HFFc6 (cell line): ENCODE measurements around the gene PIMREG. TPM values are rescaled to one million over a fixed set of nuclear protein-coding genes. Genes with fewer than 3 reads are reported as not detected.
A peak's percentile ranks its signal among the peaks of the same experiment; 100 is the strongest.

Experiments
- DNase-seq: peaks from one replicate; pipeline ENCODE4 v3.0.0-alpha.2; 2018
- H3K27ac Mint-ChIP-seq: 2 replicates; pipeline ENCODE4 v1.8.0; 2020; ENCODE audit warnings: mild to moderate bottlenecking, mixed read lengths
- H3K27me3 Mint-ChIP-seq: 2 replicates; pipeline ENCODE4 v1.8.0; 2021; ENCODE audit warnings: mild to moderate bottlenecking, moderate library complexity, mixed read lengths; ENCODE audit not compliant: insufficient read depth
- H3K36me3 Mint-ChIP-seq: 2 replicates; pipeline ENCODE4 v1.8.0; 2021; ENCODE audit warnings: low read depth, mixed read lengths
- H3K4me1 Mint-ChIP-seq: 2 replicates; pipeline ENCODE4 v1.8.0; 2020; ENCODE audit warnings: low read depth, mixed read lengths
- H3K4me3 Mint-ChIP-seq: 2 replicates; pipeline ENCODE4 v1.8.0; 2020; ENCODE audit warnings: mild to moderate bottlenecking, moderate library complexity, mixed read lengths
- H3K9me3 Mint-ChIP-seq: 2 replicates; pipeline ENCODE4 v1.8.0; 2020; ENCODE audit warnings: mild to moderate bottlenecking, mixed read lengths
- total RNA-seq, 6 experiments: library from RNA; stranded (reverse); fragmentation: NEBNext Ultra II Directional; extraction: Animal tissue kit (Norgen Biotek cat#: 25700); gene quantifications; 2 replicates in 1 of 6; 3 replicates in 5 of 6; pipeline ENCODE4 v1.2.3, GENCODE V29; 2021
- TF ChIP-seq, protein P1 (sequence below): fragments of 200-600 bp; sonication (generic); IDR thresholded peaks from 2 replicates; pipeline ENCODE4 v1.5.0; 2021; ENCODE audit warnings: antibody characterized with exemption, mild to moderate bottlenecking

The PIMREG gene
- total RNA-seq, 6 experiments from 2014 or later: 17.0 to 42.5 (median 38.7) TPM

DNA sequence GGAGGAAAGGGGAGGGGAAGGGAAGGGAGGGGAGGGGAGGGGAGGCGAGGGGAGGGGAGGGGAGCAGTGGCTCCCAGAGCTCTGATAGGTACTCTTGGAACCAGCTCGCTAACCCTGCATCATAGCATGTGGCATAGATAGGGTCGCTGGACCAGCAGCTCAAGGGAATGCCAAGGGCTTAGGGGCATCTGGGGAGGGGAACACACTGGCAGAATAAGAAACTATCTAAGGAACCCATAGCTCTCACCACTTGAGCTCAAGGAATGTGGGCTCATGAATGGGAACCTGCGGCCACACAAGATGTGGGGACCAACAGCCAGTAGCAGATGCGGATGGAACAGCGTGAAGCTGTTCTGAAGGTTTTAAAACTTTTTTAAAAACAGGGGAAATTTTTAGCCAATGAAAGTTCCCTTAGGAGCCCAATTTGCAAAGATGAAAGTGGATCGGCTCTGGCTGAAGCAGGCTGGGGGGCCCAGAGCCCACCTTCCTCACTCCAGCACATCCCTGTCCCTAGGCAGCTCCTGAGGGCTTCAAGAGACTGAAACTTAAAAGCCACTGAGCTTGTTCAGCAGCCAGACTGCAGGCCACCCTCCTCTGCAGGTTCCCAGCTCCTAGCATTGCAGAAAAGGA lies 46.9 kb downstream of the PIMREG start:
- no peaks in the 10 kb centered on the region for H3K9me3 Mint-ChIP-seq
- TF ChIP-seq, protein P1, sequence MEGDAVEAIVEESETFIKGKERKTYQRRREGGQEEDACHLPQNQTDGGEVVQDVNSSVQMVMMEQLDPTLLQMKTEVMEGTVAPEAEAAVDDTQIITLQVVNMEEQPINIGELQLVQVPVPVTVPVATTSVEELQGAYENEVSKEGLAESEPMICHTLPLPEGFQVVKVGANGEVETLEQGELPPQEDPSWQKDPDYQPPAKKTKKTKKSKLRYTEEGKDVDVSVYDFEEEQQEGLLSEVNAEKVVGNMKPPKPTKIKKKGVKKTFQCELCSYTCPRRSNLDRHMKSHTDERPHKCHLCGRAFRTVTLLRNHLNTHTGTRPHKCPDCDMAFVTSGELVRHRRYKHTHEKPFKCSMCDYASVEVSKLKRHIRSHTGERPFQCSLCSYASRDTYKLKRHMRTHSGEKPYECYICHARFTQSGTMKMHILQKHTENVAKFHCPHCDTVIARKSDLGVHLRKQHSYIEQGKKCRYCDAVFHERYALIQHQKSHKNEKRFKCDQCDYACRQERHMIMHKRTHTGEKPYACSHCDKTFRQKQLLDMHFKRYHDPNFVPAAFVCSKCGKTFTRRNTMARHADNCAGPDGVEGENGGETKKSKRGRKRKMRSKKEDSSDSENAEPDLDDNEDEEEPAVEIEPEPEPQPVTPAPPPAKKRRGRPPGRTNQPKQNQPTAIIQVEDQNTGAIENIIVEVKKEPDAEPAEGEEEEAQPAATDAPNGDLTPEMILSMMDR: no peak
- peaks cover 19% of the 10 kb centered on the region for H3K27me3 Mint-ChIP-seq
- DNase-seq: no peak
- peaks cover 11% of the 10 kb centered on the region for H3K4me1 Mint-ChIP-seq
- no peaks in the 10 kb centered on the region for H3K36me3 Mint-ChIP-seq
- H3K4me3 Mint-ChIP-seq: no peak overlapping the region
- H3K27ac Mint-ChIP-seq: no peak overlapping the region

DNA sequence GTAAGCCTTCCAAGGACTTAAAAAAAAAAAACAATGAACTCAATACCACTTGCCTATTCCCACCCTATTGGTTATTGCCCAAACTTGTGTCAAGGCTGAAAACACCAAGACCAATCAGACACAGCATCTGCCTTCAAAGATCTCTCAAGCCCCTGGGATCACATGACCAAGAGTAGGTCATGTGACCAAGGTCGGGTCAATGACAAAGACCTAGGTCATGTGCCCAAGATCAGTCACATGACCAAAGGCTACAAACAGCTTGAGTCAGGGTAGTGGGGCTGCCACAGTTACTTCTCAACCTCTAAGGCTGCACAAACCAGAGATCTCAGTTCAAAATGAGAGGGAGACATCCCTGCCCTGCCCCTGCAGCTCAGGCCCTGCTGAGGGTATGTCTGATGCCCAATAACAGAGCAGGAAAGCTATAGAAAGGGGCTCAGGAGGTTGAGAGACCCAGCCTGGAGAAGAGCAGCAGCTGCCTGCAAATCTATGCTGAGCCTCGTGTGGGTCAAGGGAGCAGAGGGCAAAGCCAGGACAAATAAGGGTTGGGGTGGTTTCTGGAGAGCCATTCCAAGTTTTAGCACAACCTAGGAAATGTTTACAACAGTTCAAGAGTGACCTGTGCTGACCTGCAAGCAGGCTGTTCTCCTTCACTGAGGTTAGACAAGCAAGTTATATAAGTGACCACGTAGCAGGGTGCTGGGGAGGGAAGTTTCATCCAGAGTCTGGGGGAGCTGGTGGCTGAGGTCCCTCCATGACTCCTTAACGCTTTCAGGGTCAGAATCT lies 48.8 kb downstream of the PIMREG start:
- no peak overlapping the region for H3K27ac Mint-ChIP-seq
- H3K4me1 Mint-ChIP-seq: peaks cover 17% of the 10 kb centered on the region
- DNase-seq: no peak
- TF ChIP-seq, protein P1: no peak
- H3K4me3 Mint-ChIP-seq: no peak overlapping the region
- peaks cover 29% of the 10 kb centered on the region for H3K27me3 Mint-ChIP-seq
- no peaks in the 10 kb centered on the region for H3K9me3 Mint-ChIP-seq
- no peaks in the 10 kb centered on the region for H3K36me3 Mint-ChIP-seq

DNA sequence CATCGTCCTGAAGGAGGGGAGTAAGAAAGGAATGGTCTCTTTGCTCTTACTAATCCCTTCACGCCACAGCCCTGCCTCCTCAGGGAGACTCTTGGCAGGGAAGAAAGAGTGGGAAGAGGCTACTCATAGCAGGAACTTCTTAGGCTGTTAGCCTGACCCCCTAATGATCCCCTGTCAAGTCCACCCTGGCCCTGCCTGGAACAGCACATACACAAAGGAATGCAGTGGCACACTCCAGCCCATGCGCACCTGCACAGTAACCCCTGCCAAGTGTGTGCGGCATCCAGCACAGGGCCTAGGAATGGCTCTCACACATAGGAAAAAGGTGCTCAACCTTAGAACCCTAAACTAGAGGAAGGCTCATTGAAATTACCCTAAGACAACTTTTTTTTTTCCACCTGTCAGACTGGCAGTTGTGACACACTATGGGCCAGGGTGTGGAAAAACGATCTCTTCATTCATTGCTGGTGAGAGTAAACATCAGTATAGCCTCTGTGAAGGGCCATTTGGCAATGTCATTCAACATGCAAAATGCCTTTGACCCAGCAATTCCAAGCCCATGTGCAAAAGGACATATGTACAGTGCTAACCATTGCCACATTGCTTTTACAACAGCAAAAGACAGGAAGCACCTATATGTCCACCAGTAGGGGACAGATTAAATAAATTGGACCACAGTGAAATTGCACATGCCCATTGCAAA lies 50.1 kb downstream of the PIMREG start:
- Mint-ChIP-seq H3K27me3 (peaks cover 36% of the 10 kb centered on the region), H3K27ac (no peak overlapping the region), H3K4me1 (peaks cover 11% of the 10 kb centered on the region; the same call in 1 of the 2 replicates), H3K4me3 (no peak overlapping the region), H3K9me3 (no peaks in the 10 kb centered on the region), H3K36me3 (no peaks in the 10 kb centered on the region)
- TF ChIP-seq, protein P1: no peak
- no peak for DNase-seq

DNA sequence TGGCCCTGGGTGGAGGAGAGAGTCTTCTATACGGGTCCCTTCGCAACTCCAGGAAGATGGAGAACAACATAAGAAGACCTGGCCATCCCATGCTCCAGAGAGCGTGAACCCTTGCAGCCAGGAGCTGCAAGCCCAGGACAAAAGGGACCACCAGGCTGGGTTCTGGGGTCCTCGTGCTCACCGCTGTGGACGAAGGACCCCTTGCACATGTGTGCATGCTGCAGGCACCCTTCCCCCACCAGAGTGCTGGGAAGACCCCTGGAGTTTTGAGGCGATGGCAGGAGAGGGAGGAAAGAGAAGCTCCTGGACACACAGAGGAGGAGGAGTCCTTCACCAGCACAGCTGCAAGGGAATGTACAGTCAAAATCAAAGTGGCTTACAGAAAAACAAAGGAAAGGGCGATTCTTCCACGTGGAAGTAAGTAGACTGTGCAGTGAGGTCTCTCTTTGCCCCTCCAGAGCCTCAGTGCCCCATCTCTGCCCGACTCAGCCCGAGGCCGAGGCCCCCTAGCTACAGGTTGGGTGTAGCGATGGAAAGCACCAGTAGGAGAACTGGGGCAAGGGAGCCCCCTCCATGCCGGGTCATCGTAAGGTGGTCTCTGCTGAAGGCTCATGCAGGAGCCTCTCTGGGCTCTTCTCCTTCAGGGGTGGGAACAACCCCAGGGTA lies 51.3 kb downstream of the PIMREG start:
- Mint-ChIP-seq H3K4me3 (no peak overlapping the region), H3K36me3 (no peaks in the 10 kb centered on the region), H3K27ac (no peak overlapping the region), H3K4me1 (peaks cover 11% of the 10 kb centered on the region; the same call in 1 of the 2 replicates), H3K9me3 (no peaks in the 10 kb centered on the region), H3K27me3 (peaks cover 36% of the 10 kb centered on the region)
- DNase-seq: no peak
- TF ChIP-seq, protein P1: peak; percentile 27; the same call in 1 of the 2 replicates

DNA sequence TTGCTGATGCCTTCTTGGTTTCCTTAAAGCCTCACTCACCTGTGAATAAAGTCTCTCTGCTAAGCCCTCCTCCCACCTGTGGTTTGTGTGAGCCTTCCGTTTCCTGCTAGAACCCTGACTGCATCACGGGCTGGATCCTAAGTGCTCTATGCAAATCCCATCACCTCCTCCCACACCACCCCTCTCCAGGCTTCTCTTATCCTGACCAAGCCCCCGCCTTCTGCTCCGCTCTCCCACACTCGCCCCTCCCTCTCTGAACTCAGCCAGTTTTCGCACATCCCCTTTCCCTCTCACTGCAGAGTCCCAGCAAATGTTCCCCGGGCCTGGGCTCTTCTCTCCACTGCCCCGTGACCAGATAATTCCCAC lies 51.8 kb downstream of the PIMREG start:
- Mint-ChIP-seq H3K4me1 (peaks cover 11% of the 10 kb centered on the region; the same call in 1 of the 2 replicates), H3K9me3 (no peaks in the 10 kb centered on the region), H3K27ac (no peak overlapping the region), H3K4me3 (no peak overlapping the region), H3K36me3 (no peaks in the 10 kb centered on the region), H3K27me3 (peaks cover 36% of the 10 kb centered on the region)
- DNase-seq: no peak
- TF ChIP-seq, protein P1: no peak
